Activated T-helper 17 cell treated with anti-CD3 and anti-CD28 coated beads, Interleukin-2, amount 50 U/mL, for 72 hours (primary cell): ENCODE measurements around the gene TNFRSF4. TPM values are rescaled to one million over a fixed set of nuclear protein-coding genes. Genes with fewer than 3 reads are reported as not detected.
"Not testable (repeated sequence)": the region's sequence is repeated elsewhere in the genome, so short reads cannot be mapped to it uniquely, and the experiment has no call there.

Source experiments
- ATAC-seq: fragments of 150-1000 bp; cut with Tn5 transposase; replicated peaks from 2 replicates; pipeline ENCODE4 v1.10.0; 2021; ENCODE audit warnings: mild to moderate bottlenecking, moderate library complexity
- H3K27ac Mint-ChIP-seq: one replicate; pipeline ENCODE4 v1.8.0; 2022; ENCODE audit warnings: mixed read lengths
- H3K27me3 Mint-ChIP-seq: one replicate; pipeline ENCODE4 v1.8.0; 2022; ENCODE audit warnings: mixed read lengths
- H3K36me3 Mint-ChIP-seq: one replicate; pipeline ENCODE4 v1.8.0; 2022; ENCODE audit warnings: low read depth, mild to moderate bottlenecking, mixed read lengths
- H3K4me1 Mint-ChIP-seq: one replicate; pipeline ENCODE4 v1.8.0; 2022; ENCODE audit warnings: mixed read lengths
- H3K4me3 Mint-ChIP-seq: one replicate; pipeline ENCODE4 v1.8.0; 2022; ENCODE audit warnings: mild to moderate bottlenecking, mixed read lengths
- H3K9me3 Mint-ChIP-seq: one replicate; pipeline ENCODE4 v1.8.0; 2022; ENCODE audit warnings: mixed read lengths
- total RNA-seq, 2 donors: library from RNA; stranded (reverse); gene quantifications; one replicate each; pipeline ENCODE4 v1.2.3, GENCODE V29; 2022

TNFRSF4 gene
- total RNA-seq, 2 donors from 2014 or later, result 384 to 1,007 TPM

DNA sequence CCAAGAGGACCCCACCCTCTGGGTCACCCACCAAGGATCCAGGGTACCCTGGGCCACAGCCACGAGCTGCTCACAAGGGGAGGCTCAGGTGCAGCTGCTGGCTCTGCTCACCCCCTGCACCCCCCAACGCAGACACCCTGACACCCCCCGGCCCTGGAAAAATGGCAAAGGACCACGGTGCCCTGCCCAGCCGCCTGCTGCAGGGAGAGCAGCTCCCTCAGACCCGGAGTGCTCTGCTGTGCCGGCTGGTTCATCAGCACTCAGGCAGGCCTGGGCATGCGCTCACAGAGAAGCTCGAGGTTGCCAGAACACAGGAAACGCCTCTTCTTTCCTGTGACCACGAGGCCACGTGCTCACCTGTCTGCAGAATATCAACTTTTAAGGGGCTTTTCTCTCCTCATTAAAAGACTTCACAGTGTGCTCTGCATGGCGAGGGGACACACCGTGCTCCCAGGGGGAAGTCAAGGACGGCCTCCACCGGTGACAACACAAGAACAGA, 36.9 kb upstream of the TNFRSF4 start:
- Mint-ChIP-seq H3K36me3 (peaks cover 36% of the 10 kb centered on the region), H3K4me1 (no peaks in the 10 kb centered on the region), H3K9me3 (no peaks in the 10 kb centered on the region), H3K4me3 (peak overlapping the region; percentile 75), H3K27ac (peak overlapping the region; percentile 91), H3K27me3 (no peaks in the 10 kb centered on the region)
- ATAC-seq, result peak; percentile 93

DNA sequence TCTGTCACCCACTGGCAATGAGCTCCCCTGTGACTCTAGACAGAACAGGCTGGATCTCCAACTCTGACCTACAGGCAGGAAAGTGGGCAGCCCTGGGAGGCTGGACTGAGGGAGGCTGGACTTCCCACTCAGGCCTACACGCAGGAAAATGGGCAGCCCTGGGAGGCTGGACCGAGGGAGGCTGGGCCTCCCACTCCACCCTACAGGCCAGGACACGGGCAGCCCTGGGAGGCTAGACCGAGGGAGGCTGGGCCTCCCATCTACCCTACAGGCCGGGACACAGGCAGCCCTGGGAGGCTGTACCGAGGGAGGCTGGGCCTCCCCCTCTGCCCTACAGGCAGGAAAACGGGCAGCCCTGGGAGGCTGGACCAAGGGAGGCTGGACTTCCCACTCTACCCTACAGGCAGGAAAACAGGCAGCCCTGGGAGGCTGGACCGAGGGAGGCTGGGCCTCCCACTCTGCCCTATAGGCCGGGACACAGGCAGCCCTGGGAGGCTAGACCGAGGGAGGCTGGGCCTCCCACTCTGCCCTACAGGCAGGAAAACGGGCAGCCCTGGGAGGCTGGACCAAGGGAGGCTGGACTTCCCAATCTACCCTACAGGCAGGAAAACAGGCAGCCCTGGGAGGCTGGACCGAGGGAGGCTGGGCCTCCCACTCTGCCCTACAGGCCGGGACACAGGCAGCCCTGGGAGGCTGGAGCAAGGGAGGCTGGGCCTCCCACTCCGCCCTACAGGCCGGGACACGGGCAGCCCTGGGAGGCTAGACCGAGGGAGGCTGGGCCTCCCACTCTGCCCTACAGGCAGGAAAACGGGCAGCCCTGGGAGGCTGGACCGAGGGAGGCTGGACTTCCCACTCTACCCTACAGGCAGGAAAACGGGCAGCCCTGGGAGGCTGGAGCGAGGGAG, 34.3 kb upstream of the TNFRSF4 start:
- H3K9me3 Mint-ChIP-seq, H3K4me3 Mint-ChIP-seq, H3K27ac Mint-ChIP-seq, H3K4me1 Mint-ChIP-seq, ATAC-seq, H3K27me3 Mint-ChIP-seq: not testable (repeated sequence)
- peaks cover 13% of the 10 kb centered on the region for H3K36me3 Mint-ChIP-seq

DNA sequence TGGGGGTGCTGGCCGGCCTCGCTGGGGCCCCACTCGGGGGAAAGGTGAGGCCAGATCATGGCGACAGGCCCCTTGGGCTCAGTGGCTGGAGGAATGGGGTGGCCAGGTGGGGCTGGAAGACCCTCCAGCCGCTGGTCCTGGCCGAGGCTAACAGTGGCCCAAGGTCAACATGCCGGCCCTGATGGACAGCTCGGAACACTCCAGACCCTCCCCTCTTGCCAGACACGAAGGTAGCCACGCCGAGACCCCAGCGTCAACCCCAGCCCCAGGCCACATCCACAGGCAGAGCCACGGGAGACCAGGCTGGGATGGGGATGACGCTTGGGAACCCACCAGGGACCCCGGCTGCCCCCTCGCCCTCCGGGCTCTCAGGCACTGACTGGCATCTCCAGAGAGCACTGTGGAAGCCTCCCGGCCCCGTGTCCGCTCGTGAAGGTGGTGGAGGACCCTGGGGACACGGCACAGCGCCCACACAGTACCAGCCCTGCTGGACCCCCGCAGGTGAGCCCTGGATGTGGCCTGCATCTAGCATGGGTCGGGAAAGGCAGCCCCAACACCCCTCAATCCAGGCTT, 33.5 kb upstream of the TNFRSF4 start:
- no peaks in the 10 kb centered on the region for H3K9me3 Mint-ChIP-seq
- peaks cover 5% of the 10 kb centered on the region for H3K36me3 Mint-ChIP-seq
- no peak for ATAC-seq
- H3K4me1 Mint-ChIP-seq, result no peaks in the 10 kb centered on the region
- no peak overlapping the region for H3K4me3 Mint-ChIP-seq
- no peaks in the 10 kb centered on the region for H3K27me3 Mint-ChIP-seq
- no peak overlapping the region for H3K27ac Mint-ChIP-seq

GRCh38 chr1:1246577-1247340, 32.8 kb upstream of the TNFRSF4 start, which contains the start of gene C1QTNF12:
Gene C1QTNF12 (minus strand): TSS chr1:1246722. CDS start chr1:1246690, 32 bp downstream.
- H3K27ac Mint-ChIP-seq, result no peak within 1 kb of the TSS

DNA sequence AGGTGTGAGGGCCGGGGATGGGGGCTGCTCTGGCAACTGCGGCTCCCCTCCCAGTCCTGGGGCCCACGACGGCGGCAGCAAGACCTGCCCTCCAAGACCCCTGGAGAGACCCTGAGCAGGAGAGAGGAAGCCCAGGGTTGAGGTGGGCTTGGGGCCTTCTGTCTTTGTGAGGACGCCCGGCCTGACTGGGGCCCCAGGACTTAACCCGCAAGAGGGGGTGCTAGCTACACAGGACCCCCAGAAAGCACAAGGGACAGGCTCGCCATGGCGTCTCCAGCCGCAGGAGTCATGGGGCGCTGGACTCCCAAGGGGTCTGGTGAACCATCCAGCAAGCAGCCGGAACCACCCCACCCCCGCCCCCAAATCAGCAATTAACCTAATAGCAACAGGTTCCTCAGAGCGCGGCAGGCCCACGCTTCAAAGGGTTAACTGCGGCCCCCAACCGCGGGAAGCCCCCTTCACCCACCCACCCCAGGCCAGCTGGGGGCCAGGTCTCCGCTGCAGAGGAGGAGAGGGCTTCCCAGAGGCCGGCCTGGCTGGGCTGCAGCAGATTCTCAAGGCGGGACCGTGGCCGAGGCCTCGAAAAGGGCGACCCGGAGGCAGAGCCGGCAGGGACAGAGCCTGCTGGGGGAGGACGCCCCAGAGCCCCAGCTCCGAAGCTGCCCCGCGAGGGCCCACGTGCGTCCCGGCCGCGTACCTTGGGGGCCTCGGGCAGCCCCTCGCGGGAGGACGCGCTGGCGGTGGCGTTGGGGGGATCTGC, 32.0 kb upstream of the TNFRSF4 start:
- Mint-ChIP-seq H3K4me3 (no peak overlapping the region), H3K36me3 (peaks cover 2% of the 10 kb centered on the region), H3K27me3 (no peaks in the 10 kb centered on the region), H3K27ac (no peak overlapping the region), H3K9me3 (no peaks in the 10 kb centered on the region), H3K4me1 (no peaks in the 10 kb centered on the region)
- ATAC-seq, result no peak

More at GRCh38 chr1:1246577-1247340, 32.8 kb upstream of the TNFRSF4 start, which contains the start of gene C1QTNF12:
- no peaks in the 10 kb centered on the region for H3K9me3 Mint-ChIP-seq
- peaks cover 5% of the 10 kb centered on the region for H3K36me3 Mint-ChIP-seq
- no peaks in the 10 kb centered on the region for H3K27me3 Mint-ChIP-seq
- ATAC-seq, result no peak
- no peak within 1 kb of the TSS for H3K4me3 Mint-ChIP-seq
- H3K4me1 Mint-ChIP-seq, result no peaks in the 10 kb centered on the region

DNA sequence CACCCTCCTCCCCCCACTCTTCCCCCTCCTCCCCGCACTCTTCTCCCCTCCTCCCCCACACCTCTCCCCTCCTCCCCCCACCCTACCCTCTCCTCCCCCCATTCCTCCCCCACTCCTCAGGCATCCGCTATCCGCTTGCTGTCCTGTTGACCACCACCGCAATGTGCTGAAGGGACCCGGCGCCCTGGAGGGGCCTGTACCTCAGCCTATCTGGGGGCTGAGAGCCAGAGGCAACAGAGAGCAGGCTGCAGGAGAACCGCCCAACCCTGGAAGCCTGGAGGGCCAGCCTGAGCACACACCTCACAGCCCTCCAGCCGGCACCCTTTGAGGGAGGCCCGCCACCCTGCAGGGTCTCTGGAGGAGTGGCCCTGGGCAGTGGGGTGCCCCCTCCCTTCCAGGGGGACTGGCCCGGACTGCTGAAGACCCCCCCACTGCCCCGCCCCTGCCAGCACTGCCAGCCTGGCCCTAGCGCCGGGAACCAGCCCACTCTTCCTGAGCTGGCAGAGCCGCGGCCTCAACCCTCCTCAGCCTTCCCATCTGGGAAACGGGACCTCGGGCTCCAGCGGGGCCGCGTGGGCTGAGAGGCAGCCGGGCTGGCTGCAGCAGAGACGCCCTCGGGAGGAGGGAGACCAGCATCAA, 31.3 kb upstream of the TNFRSF4 start:
- no peaks in the 10 kb centered on the region for H3K4me1 Mint-ChIP-seq
- H3K27me3 Mint-ChIP-seq, result no peaks in the 10 kb centered on the region
- H3K36me3 Mint-ChIP-seq, result no peaks in the 10 kb centered on the region
- ATAC-seq, result no peak
- H3K27ac Mint-ChIP-seq, result no peak overlapping the region
- no peak overlapping the region for H3K4me3 Mint-ChIP-seq
- no peaks in the 10 kb centered on the region for H3K9me3 Mint-ChIP-seq

GRCh38 chr1:1244192-1244811, 30.3 kb upstream of the TNFRSF4 start:
- H3K36me3 Mint-ChIP-seq, result no peaks in the 10 kb centered on the region
- H3K4me1 Mint-ChIP-seq, result no peaks in the 10 kb centered on the region
- H3K4me3 Mint-ChIP-seq, result no peak overlapping the region
- no peaks in the 10 kb centered on the region for H3K9me3 Mint-ChIP-seq
- no peak overlapping the region for H3K27ac Mint-ChIP-seq
- H3K27me3 Mint-ChIP-seq, result no peaks in the 10 kb centered on the region
- ATAC-seq, result peak; percentile 16

GRCh38 chr1:1243807-1244191, 29.8 kb upstream of the TNFRSF4 start:
- Mint-ChIP-seq H3K27me3 (no peaks in the 10 kb centered on the region), H3K4me3 (no peak overlapping the region), H3K27ac (no peak overlapping the region), H3K4me1 (no peaks in the 10 kb centered on the region), H3K36me3 (no peaks in the 10 kb centered on the region), H3K9me3 (no peaks in the 10 kb centered on the region)
- ATAC-seq, result peak; percentile 14

GRCh38 chr1:1243266-1243660, 29.3 kb upstream of the TNFRSF4 start:
- Mint-ChIP-seq H3K4me3 (no peak overlapping the region), H3K9me3 (no peaks in the 10 kb centered on the region), H3K36me3 (no peaks in the 10 kb centered on the region), H3K4me1 (no peaks in the 10 kb centered on the region), H3K27me3 (no peaks in the 10 kb centered on the region), H3K27ac (no peak overlapping the region)
- ATAC-seq, result no peak

DNA sequence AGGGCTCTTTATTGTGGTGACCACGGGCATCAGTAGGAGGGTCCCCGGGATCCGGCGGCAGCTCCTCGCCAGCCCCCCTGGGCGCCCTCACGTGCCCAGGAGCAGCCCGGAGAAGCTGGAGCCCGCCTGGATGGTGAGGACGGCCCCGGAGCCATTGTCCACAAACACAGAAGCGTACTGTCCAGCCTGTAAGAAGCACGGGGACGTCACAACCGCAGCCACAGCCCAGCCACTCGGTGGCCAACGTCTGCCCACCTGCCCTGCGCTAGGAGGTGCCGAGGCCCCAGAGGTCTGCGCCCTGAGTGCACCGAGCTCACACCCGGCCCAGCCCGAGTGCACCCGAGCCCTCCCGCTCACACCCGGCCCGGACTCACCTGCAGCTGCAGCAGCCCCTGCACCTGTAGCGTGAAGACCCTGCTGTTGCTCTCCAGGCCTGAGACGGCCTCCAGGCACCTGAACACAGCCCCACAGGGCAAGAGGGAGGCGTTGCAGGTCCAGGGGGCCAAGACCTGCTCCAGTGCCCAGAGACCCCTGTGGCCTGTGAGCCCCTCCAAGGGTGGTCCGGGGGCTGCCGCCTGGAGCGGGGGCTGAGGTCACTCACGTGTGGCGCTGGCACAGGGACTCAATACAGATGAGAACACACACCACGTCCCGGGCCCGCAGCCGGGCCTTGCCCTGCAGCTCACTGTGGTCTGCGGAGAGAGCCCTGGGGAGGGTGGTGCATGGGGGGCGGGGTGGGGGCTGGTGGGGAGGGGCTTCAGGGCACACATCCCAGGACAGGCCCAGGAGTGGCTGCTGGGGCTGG, 28.7 kb upstream of the TNFRSF4 start:
- ATAC-seq, result no peak
- no peaks in the 10 kb centered on the region for H3K36me3 Mint-ChIP-seq
- no peak overlapping the region for H3K4me3 Mint-ChIP-seq
- no peaks in the 10 kb centered on the region for H3K4me1 Mint-ChIP-seq
- no peaks in the 10 kb centered on the region for H3K27me3 Mint-ChIP-seq
- no peaks in the 10 kb centered on the region for H3K9me3 Mint-ChIP-seq
- no peak overlapping the region for H3K27ac Mint-ChIP-seq

DNA sequence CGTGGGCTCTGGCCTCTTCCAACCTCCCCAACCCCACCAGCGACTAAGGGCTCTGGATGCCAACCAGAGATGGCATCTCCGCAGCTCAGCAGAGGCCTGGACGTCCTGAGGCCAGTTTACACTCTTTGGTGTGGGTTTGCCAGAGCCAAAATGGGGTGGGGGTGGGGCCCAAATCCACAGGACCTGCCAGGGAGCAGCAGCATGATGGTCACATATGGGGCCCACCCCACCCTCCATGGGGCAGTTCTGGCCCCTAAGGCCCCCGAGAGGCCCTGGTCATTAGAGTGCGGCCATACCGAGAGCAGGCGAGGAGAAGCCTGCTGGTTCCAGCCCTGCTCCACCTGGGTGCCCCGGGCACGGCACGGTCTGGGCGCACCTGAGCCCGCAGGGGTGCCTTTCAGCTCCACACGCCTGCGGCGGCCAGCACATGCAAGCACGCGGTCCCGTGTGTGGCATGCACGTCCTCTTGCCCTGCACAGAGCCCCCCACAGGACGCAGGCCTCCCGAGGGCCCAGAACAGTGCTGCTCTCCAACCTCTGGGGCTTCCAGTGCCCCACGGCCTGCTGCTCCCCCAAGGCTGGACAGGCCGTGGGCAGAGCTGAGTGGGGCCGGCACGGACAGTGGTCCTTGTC, 27.8 kb upstream of the TNFRSF4 start:
- H3K4me3 Mint-ChIP-seq, result no peak overlapping the region
- no peaks in the 10 kb centered on the region for H3K4me1 Mint-ChIP-seq
- ATAC-seq, result no peak
- no peaks in the 10 kb centered on the region for H3K36me3 Mint-ChIP-seq
- H3K27me3 Mint-ChIP-seq, result no peaks in the 10 kb centered on the region
- no peaks in the 10 kb centered on the region for H3K9me3 Mint-ChIP-seq
- no peak overlapping the region for H3K27ac Mint-ChIP-seq

- H3K9me3 Mint-ChIP-seq, result no peaks in the 10 kb centered on the region
- no peak for ATAC-seq
These were observed 27.1 kb upstream of the TNFRSF4 start for GRCh38 chr1:1240822-1241587.

More at GRCh38 chr1:1240822-1241587, 27.1 kb upstream of the TNFRSF4 start:
- Mint-ChIP-seq H3K36me3 (no peaks in the 10 kb centered on the region), H3K27ac (no peak overlapping the region), H3K4me3 (no peak overlapping the region), H3K4me1 (no peaks in the 10 kb centered on the region), H3K27me3 (no peaks in the 10 kb centered on the region)
